LNCaP clone FGC (cell line): ENCODE data around the gene SORCS3.

Experiments
- DNase-seq: peaks from one replicate; pipeline ENCODE4 v3.0.0-alpha.2; 2011; ENCODE audit warnings: low read depth
- H3K4me3 ChIP-seq: 2 replicates; pipeline ENCODE4 v1.5.1; 2011; ENCODE audit warnings: mild to moderate bottlenecking, low read depth, low read length, control low read depth
- TF ChIP-seq, protein P1 (sequence below): IDR thresholded peaks from 2 replicates; pipeline ENCODE4 v1.5.1; 2012; ENCODE audit warnings: mild to moderate bottlenecking; ENCODE audit not compliant: control insufficient read depth, insufficient read depth; ENCODE audit errors: extremely low read depth

Gene SORCS3

DNA sequence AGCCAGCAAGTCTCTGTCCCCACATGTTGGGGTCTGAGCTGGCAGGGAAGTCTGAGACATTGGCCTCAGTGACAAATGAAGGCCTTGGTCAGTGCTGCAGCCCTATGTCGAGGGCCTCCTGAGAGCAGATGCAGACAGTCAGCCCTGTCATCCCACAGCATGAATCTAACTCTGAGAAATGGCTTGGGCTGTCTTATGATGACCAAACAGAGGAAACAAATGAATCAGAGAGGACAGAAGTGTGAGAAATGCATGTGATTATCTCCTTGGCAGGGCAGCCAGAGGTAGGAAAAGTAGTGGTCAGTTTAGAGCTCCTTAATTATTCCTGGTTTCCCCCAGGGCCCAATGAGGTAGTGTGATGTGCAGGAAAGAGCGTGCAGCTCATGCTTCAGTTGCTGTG, 287.6 kb downstream of the SORCS3 start:
- no peak overlapping the region for H3K4me3 ChIP-seq
- TF ChIP-seq, protein P1, sequence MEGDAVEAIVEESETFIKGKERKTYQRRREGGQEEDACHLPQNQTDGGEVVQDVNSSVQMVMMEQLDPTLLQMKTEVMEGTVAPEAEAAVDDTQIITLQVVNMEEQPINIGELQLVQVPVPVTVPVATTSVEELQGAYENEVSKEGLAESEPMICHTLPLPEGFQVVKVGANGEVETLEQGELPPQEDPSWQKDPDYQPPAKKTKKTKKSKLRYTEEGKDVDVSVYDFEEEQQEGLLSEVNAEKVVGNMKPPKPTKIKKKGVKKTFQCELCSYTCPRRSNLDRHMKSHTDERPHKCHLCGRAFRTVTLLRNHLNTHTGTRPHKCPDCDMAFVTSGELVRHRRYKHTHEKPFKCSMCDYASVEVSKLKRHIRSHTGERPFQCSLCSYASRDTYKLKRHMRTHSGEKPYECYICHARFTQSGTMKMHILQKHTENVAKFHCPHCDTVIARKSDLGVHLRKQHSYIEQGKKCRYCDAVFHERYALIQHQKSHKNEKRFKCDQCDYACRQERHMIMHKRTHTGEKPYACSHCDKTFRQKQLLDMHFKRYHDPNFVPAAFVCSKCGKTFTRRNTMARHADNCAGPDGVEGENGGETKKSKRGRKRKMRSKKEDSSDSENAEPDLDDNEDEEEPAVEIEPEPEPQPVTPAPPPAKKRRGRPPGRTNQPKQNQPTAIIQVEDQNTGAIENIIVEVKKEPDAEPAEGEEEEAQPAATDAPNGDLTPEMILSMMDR, result no peak
- no peak for DNase-seq

DNA sequence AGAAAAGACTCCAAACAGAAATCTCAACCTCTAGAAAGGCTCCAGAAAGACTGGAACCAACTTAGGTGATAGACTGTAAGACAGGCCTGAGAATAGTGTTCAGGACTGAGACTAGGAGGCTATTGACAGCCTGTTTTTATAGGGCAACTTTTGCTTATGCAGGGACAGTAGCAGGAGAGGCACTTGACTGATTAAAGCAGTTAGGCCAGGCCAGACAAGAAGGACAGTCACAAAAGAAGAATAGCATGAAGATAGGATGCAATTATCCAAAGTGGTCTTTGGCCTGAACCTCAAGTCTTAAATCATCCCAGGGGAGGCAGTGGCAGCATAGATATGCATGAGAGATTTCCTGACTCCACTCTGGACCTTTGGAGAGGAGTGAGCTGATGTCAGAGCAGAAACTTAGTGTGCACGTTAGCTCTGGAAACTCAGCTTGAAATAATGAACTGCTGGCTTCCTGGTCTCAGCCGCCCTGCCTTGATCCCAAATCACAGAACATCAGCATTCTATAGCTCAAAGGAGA, 290.6 kb downstream of the SORCS3 start:
- TF ChIP-seq, protein P1, result no peak
- no peak for DNase-seq

DNA sequence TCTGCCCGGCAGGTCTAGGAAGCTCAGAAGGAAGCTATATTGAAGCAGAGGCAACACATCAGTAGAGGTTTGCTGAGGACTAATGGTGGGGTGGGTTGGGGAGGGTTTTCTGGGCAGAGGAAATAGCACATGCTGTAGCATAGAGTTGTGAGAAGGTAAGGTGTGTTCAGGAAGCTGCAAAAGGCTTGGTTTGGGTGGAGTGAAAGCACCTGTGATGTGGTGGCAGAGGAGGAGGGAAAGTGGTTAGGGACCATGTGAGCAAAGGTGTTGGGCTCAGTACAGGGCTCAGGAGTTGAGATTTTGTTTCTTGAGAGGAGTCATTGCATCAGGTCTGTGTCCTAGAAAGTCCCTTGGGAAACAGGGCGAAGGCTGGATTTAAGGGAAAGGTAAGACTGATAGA, 294.6 kb downstream of the SORCS3 start:
- TF ChIP-seq, protein P1, result no peak
- DNase-seq, result no peak
- H3K4me3 ChIP-seq, result no peak overlapping the region

More for the DNA sequence above, 290.6 kb downstream of the SORCS3 start:
- H3K4me3 ChIP-seq, result no peak overlapping the region

DNA sequence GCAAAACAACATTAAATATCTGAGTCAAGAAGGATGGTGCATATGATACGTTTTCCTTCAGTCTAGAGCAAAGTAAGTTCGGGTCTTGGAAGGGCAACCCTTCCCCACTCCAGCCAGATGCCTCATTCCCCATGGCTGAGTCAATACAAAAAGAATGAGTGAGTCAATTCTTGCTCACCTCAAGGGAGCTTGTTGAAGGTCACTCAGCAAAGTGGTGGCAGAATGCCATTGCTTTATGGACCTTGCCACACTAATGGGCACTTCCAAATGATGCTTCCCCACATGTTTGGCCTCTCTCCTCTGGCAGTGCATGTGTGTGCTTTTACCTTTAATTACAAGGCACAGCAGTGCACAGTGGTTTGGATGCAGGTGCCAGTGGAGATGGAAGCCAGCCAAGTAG, 296.5 kb downstream of the SORCS3 start:
- TF ChIP-seq, protein P1, result no peak
- H3K4me3 ChIP-seq, result no peak overlapping the region
- DNase-seq, result no peak

DNA sequence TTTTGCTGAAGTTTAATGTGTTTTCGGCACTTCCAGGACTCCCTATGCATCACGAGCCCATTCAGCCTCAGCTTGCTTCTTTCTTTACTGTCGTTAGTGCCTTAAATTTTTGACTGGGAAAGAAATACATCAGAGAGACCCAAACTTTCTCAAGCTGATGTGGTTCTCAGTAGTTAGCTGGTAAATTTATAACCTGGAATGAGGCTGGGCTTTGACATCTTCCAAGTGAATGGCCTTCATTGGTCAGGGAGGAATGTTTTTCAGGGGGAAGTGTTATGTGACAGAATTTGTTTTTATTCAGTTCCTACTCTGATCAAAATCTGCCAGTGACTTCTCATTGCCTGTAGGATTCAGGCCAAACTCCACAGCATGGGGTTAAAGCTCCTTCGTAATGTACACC, 296.9 kb downstream of the SORCS3 start:
- TF ChIP-seq, protein P1, result no peak
- no peak overlapping the region for H3K4me3 ChIP-seq

DNA sequence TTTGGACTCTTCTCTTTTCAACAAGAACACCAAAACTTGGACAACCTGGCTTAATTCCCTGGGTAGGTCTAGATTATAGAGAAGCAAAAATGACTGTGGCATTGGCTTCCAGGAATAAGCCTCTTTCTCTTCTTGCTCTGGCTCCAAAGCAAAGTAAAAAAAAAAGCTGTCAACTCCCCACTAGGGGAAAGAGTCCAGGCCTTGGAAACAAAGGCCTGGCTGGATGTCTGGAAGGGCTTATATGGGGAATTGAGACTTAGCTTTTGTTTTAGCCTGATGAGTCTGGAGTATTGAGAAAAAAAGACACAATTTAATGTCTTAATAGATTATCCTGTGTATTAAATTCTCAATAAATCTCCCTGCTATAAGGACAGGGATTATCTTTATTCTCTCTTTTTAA, 300.6 kb downstream of the SORCS3 start:
- no peak for DNase-seq
- TF ChIP-seq, protein P1, result no peak
- H3K4me3 ChIP-seq, result no peak overlapping the region

More for the DNA sequence above, 296.9 kb downstream of the SORCS3 start:
- no peak for DNase-seq

DNA sequence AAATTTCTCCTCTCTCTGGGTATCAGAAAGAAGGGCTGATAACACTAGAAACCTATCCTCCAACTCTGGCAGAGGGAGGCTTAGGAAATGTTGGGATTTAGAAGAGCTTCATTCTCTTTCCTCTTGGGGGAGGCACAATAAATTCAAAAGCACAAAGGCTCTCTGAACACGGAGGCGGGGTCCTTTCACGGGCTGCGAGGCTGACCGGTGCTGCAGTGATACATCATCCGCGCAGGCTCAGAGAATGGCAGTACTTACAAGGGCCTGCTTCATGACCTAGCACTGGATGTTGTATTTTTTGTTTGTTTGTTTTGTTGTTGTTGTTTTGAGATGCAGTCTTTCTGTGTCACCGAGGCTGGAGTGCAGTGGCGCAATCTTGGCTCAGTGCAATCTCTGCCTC, 306.2 kb downstream of the SORCS3 start:
- no peak for DNase-seq
- no peak overlapping the region for H3K4me3 ChIP-seq
- TF ChIP-seq, protein P1, result no peak
